GM23338 (cell line): ENCODE measurements around the gene CTRB2. TPM values are rescaled to one million over a fixed set of nuclear protein-coding genes. Genes with fewer than 3 reads are reported as not detected.

Source experiments
- ATAC-seq: fragments of 200-7000 bp; cut with Tn5 transposase; 3 replicates; pipeline ENCODE4 v1.9.1; 2020
- DNase-seq: peaks from one replicate; pipeline ENCODE4 v3.0.0-alpha.2; 2015; ENCODE audit warnings: low spot score
- H2AFZ ChIP-seq: fragments of 200-600 bp; sonication (generic); 2 replicates; pipeline ENCODE4 v1.8.0; 2016; ENCODE audit warnings: antibody characterized with exemption, mild to moderate bottlenecking, moderate library complexity
- H3F3A ChIP-seq: fragments of 200-600 bp; sonication (generic); replicated peaks from 2 replicates; pipeline ENCODE4 v1.8.0; 2017; ENCODE audit warnings: antibody characterized with exemption, mixed run types, low read depth
- H3K27ac ChIP-seq: fragments of 200-600 bp; sonication (generic); 2 replicates; pipeline ENCODE4 v1.6.1; 2016; ENCODE audit warnings: low read depth
- H3K27me3 ChIP-seq: fragments of 200-600 bp; sonication (generic); 2 replicates; pipeline ENCODE4 v1.8.0; 2016; ENCODE audit warnings: mild to moderate bottlenecking, mixed run types, moderate library complexity; ENCODE audit not compliant: insufficient read depth
- H3K36me3 ChIP-seq: fragments of 200-600 bp; sonication (generic); 2 replicates; pipeline ENCODE4 v1.8.0; 2016; ENCODE audit warnings: mild to moderate bottlenecking; ENCODE audit not compliant: insufficient read depth
- H3K4me1 ChIP-seq: fragments of 200-600 bp; sonication (generic); 2 replicates; pipeline ENCODE4 v1.8.0; 2016; ENCODE audit warnings: mild to moderate bottlenecking, moderate library complexity; ENCODE audit not compliant: insufficient read depth
- H3K4me2 ChIP-seq: fragments of 200-600 bp; sonication (generic); 2 replicates; pipeline ENCODE4 v1.7.1; 2017; ENCODE audit warnings: mixed run types
- H3K4me3 ChIP-seq: fragments of 200-600 bp; sonication (generic); 2 replicates; pipeline ENCODE4 v1.6.1; 2016; ENCODE audit warnings: mixed run types
- H3K79me2 ChIP-seq: fragments of 200-600 bp; sonication (generic); replicated peaks from 2 replicates; pipeline ENCODE4 v1.8.0; 2017; ENCODE audit warnings: mild to moderate bottlenecking; ENCODE audit not compliant: insufficient read depth
- H3K9me2 ChIP-seq: fragments of 200-600 bp; sonication (generic); 2 replicates; pipeline ENCODE4 v1.8.0; 2017; ENCODE audit not compliant: insufficient read depth
- H4K20me1 ChIP-seq: fragments of 200-600 bp; sonication (generic); replicated peaks from 2 replicates; pipeline ENCODE4 v1.8.0; 2017; ENCODE audit warnings: mild to moderate bottlenecking; ENCODE audit not compliant: insufficient read depth
- H3K27ac Mint-ChIP-seq: 2 replicates; pipeline ENCODE4 v1.8.0; 2020; ENCODE audit warnings: inconsistent platforms, mild to moderate bottlenecking, moderate library complexity, mixed read lengths
- H3K27me3 Mint-ChIP-seq: 3 replicates; pipeline ENCODE4 v1.8.0; 2022; ENCODE audit warnings: low read depth, mild to moderate bottlenecking, moderate library complexity, mixed read lengths, inconsistent platforms; ENCODE audit not compliant: insufficient read depth, poor library complexity
- H3K36me3 Mint-ChIP-seq: 3 replicates; pipeline ENCODE4 v1.8.0; 2021; ENCODE audit warnings: low read depth, mild to moderate bottlenecking, inconsistent platforms, moderate library complexity, mixed read lengths
- H3K4me1 Mint-ChIP-seq: 3 replicates; pipeline ENCODE4 v1.8.0; 2020; ENCODE audit warnings: mild to moderate bottlenecking, inconsistent platforms, mixed read lengths
- H3K4me3 Mint-ChIP-seq: 3 replicates; pipeline ENCODE4 v1.8.0; 2021; ENCODE audit warnings: moderate library complexity, mild to moderate bottlenecking, inconsistent platforms, mixed read lengths
- H3K9me3 Mint-ChIP-seq: 3 replicates; pipeline ENCODE4 v1.8.0; 2020; ENCODE audit warnings: moderate library complexity, mild to moderate bottlenecking, inconsistent platforms, mixed read lengths
- CREB1 ChIP-seq: fragments of 250-450 bp; sonication (Bioruptor Pico); IDR thresholded peaks from 2 replicates; pipeline ENCODE4 v1.5.0; 2020; ENCODE audit warnings: low read depth, mild to moderate bottlenecking, moderate library complexity
- CTCF ChIP-seq, 2 experiments: fragments of 200-600 bp in 1 of 2; sonication (generic) in 1 of 2; conservative IDR thresholded peaks; 2 replicates each; pipeline versions ENCODE4 v1.5.1 to v1.6.1; 2016 to 2017; ENCODE audit warnings: antibody characterized with exemption in 2 of 2, low read depth in 2 of 2, mild to moderate bottlenecking in 2 of 2, moderate library complexity in 1 of 2
- ETS1 ChIP-seq: IDR thresholded peaks from 2 replicates; pipeline ENCODE4 v1.6.1; 2016; ENCODE audit warnings: antibody characterized with exemption
- EZH2 ChIP-seq: fragments of 200-600 bp; sonication (generic); IDR thresholded peaks from one replicate; pipeline ENCODE4 v1.8.0; 2017; ENCODE audit warnings: antibody characterized with exemption, mild to moderate bottlenecking, low read depth; ENCODE audit not compliant: unreplicated experiment
- EZH2phosphoT487 ChIP-seq: fragments of 200-600 bp; sonication (generic); IDR thresholded peaks from one replicate; pipeline ENCODE4 v1.8.1; 2018; ENCODE audit warnings: antibody characterized with exemption; ENCODE audit not compliant: unreplicated experiment
- JUNB ChIP-seq: IDR thresholded peaks from one replicate; pipeline ENCODE4 v1.6.1; 2016; ENCODE audit warnings: antibody characterized with exemption; ENCODE audit not compliant: unreplicated experiment
- NANOG ChIP-seq: IDR thresholded peaks from 2 replicates; pipeline ENCODE4 v1.6.1; 2016; ENCODE audit warnings: antibody characterized with exemption, borderline replicate concordance
- POLR2AphosphoS5 ChIP-seq: IDR thresholded peaks from 2 replicates; pipeline ENCODE4 v1.6.1; 2016; ENCODE audit warnings: antibody characterized with exemption, low read depth
- REST ChIP-seq: IDR thresholded peaks from one replicate; pipeline ENCODE4 v1.6.1; 2018; ENCODE audit warnings: antibody characterized with exemption; ENCODE audit not compliant: unreplicated experiment
- STAT1 ChIP-seq: IDR thresholded peaks from one replicate; pipeline ENCODE4 v1.6.1; 2016; ENCODE audit warnings: antibody characterized with exemption; ENCODE audit not compliant: unreplicated experiment
- ZNF114 ChIP-seq: fragments of 250-450 bp; sonication (Bioruptor Pico); IDR thresholded peaks from 2 replicates; pipeline ENCODE4 v1.5.0; 2020; ENCODE audit warnings: mild to moderate bottlenecking, moderate library complexity
- ZNF331 ChIP-seq: fragments of 250-450 bp; sonication (Bioruptor Pico); IDR thresholded peaks from 2 replicates; pipeline ENCODE4 v1.5.0; 2020; ENCODE audit warnings: low read depth, mild to moderate bottlenecking, moderate library complexity
- ZNF462 ChIP-seq: fragments of 250-450 bp; sonication (Bioruptor Pico); IDR thresholded peaks from 2 replicates; pipeline ENCODE4 v1.5.0; 2020; ENCODE audit warnings: mild to moderate bottlenecking, moderate library complexity
- polyA plus RNA-seq: library from polyadenylated mRNA; unstranded; fragments of >200 nt; fragmentation: Nextera tagmentation; extraction: Ambion mirVana; gene quantifications from 2 replicates; pipeline ENCODE4 v1.2.1, GENCODE V29; 2016
- total RNA-seq: library from RNA; depleted of rRNA; stranded (reverse); fragments of >200 nt; shearing (Covaris generic); gene quantifications from 2 replicates; pipeline ENCODE4 v1.2.3, GENCODE V29; 2014

CTRB2 gene
- total and polyA plus RNA-seq, 2 experiments from 2014 or later: not detected

- DNase-seq (no peak), ATAC-seq (no peak)
- H3K27me3 ChIP-seq: no peaks in the 10 kb centered on the region
- no peaks in the 10 kb centered on the region for H4K20me1 ChIP-seq
- no peaks in the 10 kb centered on the region for H3K9me2 ChIP-seq
- H3K9me3 Mint-ChIP-seq: no peaks in the 10 kb centered on the region; the same call in 2 of the 3 replicates
- no peak within 1 kb of the TSS for H3K4me3 Mint-ChIP-seq
- H3K4me2 ChIP-seq: no peak within 1 kb of the TSS
- no peak within 1 kb of the TSS for H3K4me3 ChIP-seq
- H3F3A ChIP-seq: no peaks in the 10 kb centered on the region
- no peak within 1 kb of the TSS for H2AFZ ChIP-seq
- TF ChIP-seq NANOG (no peak), ZNF331 (CRISPR knock-in tag) (no peak), STAT1 (no peak), EZH2phosphoT487 (no peak), CREB1 (CRISPR knock-in tag) (no peak), ZNF462 (CRISPR knock-in tag) (no peak), POLR2AphosphoS5 (no peak), EZH2 (no peak), REST (no peak), CTCF (conservative IDR thresholded peaks at IDR 0.05; ENCODE audit: low read depth in 2 of 2) (no peak), JUNB (no peak), ETS1 (no peak), ZNF114 (CRISPR knock-in tag) (no peak)
- H3K36me3 Mint-ChIP-seq: no peaks in the 10 kb centered on the region
- no peaks in the 10 kb centered on the region for H3K4me1 Mint-ChIP-seq
- H3K27me3 Mint-ChIP-seq: peaks cover 2% of the 10 kb centered on the region
- no peak within 1 kb of the TSS for H3K27ac Mint-ChIP-seq
- no peaks in the 10 kb centered on the region for H3K4me1 ChIP-seq
- no peaks in the 10 kb centered on the region for H3K79me2 ChIP-seq
- no peaks in the 10 kb centered on the region for H3K36me3 ChIP-seq
- H3K27ac ChIP-seq: no peak within 1 kb of the TSS
Observed at GRCh38 chr16:75218256-75219076, 11.5 kb upstream of the CTRB2 start, which contains the start of gene CTRB1. CTRB1 (plus strand) TSS chr16:75218988; CDS start chr16:75219008, 20 bp downstream.
